Activated CD4-positive, alpha-beta memory T cell treated with anti-CD3 and anti-CD28 coated beads for 36 hours (primary cell): ENCODE results near the gene SPINT3. TPM values are rescaled to one million over a fixed set of nuclear protein-coding genes. Genes with fewer than 3 reads are reported as not detected.

Experiments
- CTCF ChIA-PET: fragments of 350-600 bp; sonication (Branson Sonifier 250); formaldehyde crosslinking; loops from one replicate; lab custom pipeline; 2021; ENCODE audit warnings: antibody characterized with exemption, inconsistent platforms; lab: Charles Lee
- POLR2A ChIA-PET: fragments of 350-600 bp; sonication (Branson Sonifier 250); formaldehyde crosslinking; loops from one replicate; lab custom pipeline; 2021; ENCODE audit warnings: antibody characterized with exemption; lab: Charles Lee
- DNase-seq: peaks from one replicate; pipeline ENCODE4 v3.0.0-alpha.2; 2020
- H3K27ac Mint-ChIP-seq: one replicate; pipeline ENCODE4 v1.8.0; 2021; ENCODE audit warnings: mixed read lengths
- H3K27me3 Mint-ChIP-seq: one replicate; pipeline ENCODE4 v1.8.0; 2021; ENCODE audit warnings: mixed read lengths
- H3K36me3 Mint-ChIP-seq: one replicate; pipeline ENCODE4 v1.8.0; 2021; ENCODE audit warnings: mixed read lengths
- H3K4me1 Mint-ChIP-seq: one replicate; pipeline ENCODE4 v1.8.0; 2021; ENCODE audit warnings: low read depth, mixed read lengths
- H3K4me3 Mint-ChIP-seq: one replicate; pipeline ENCODE4 v1.8.0; 2021; ENCODE audit warnings: mild to moderate bottlenecking, mixed read lengths
- H3K9me3 Mint-ChIP-seq: one replicate; pipeline ENCODE4 v1.8.0; 2021; ENCODE audit warnings: mixed read lengths
- intact Hi-C: fragments of 100-400 bp; cut with micrococcal nuclease; formaldehyde crosslinking; loops from one replicate; pipeline ENCODE4 v1.15.1; 2023
- total RNA-seq, 2 experiments: library from RNA; stranded (reverse); gene quantifications; one replicate each; pipeline ENCODE4 v1.2.3, GENCODE V29; 2021

SPINT3 gene
- total RNA-seq, 2 experiments from 2014 or later, result not detected

- Mint-ChIP-seq H3K4me3 (no peak overlapping the region), H3K36me3 (no peaks in the 10 kb centered on the region), H3K27me3 (peaks cover 38% of the 10 kb centered on the region), H3K4me1 (no peaks in the 10 kb centered on the region), H3K27ac (no peak overlapping the region), H3K9me3 (no peaks in the 10 kb centered on the region)
- intact Hi-C loops, result no loop called here
- ChIA-PET POLR2A (no interaction called here), CTCF (no interaction called here)
- no peak for DNase-seq
These were observed 11.9 kb upstream of the SPINT3 start for GRCh38 chr20:45527294-45527693.

- Mint-ChIP-seq H3K9me3 (no peaks in the 10 kb centered on the region), H3K4me3 (no peak overlapping the region), H3K4me1 (no peaks in the 10 kb centered on the region), H3K27me3 (peaks cover 32% of the 10 kb centered on the region), H3K27ac (no peak overlapping the region), H3K36me3 (no peaks in the 10 kb centered on the region)
- intact Hi-C loops, result no loop called here
- CTCF ChIA-PET, result interaction anchor here (1.3 kb wide), 1 partner anchor 247 kb away, joined by 3 read pairs; no protein-coding TSS in a partner anchor
- DNase-seq, result no peak
- POLR2A ChIA-PET, result no interaction called here
These were observed 8.4 kb upstream of the SPINT3 start for GRCh38 chr20:45523821-45524220.

GRCh38 chr20:45518282-45518681 lies 2.9 kb upstream of the SPINT3 start:
- H3K27ac Mint-ChIP-seq, result no peak overlapping the region
- no peak overlapping the region for H3K4me3 Mint-ChIP-seq
- H3K9me3 Mint-ChIP-seq, result no peaks in the 10 kb centered on the region
- no peak for DNase-seq
- peaks cover 21% of the 10 kb centered on the region for H3K27me3 Mint-ChIP-seq
- CTCF ChIA-PET, result interaction anchor here (0.7 kb wide), 1 partner anchor 77 kb away, joined by 4 read pairs; no protein-coding TSS in a partner anchor
- intact Hi-C loops, result no loop called here
- H3K4me1 Mint-ChIP-seq, result no peaks in the 10 kb centered on the region
- no peaks in the 10 kb centered on the region for H3K36me3 Mint-ChIP-seq
- POLR2A ChIA-PET, result no interaction called here

- Mint-ChIP-seq H3K36me3 (no peaks in the 10 kb centered on the region), H3K27me3 (peaks cover 30% of the 10 kb centered on the region)
These were observed 5.1 kb downstream of the SPINT3 start for GRCh38 chr20:45510242-45510862.

GRCh38 chr20:45509091-45509490 lies 6.3 kb downstream of the SPINT3 start:
- Mint-ChIP-seq H3K9me3 (no peaks in the 10 kb centered on the region), H3K27me3 (peaks cover 30% of the 10 kb centered on the region), H3K36me3 (no peaks in the 10 kb centered on the region), H3K4me3 (no peak overlapping the region), H3K4me1 (peaks cover 10% of the 10 kb centered on the region), H3K27ac (no peak overlapping the region)
- intact Hi-C loops, result no loop called here
- ChIA-PET CTCF (no interaction called here), POLR2A (no interaction called here)
- no peak for DNase-seq

More at GRCh38 chr20:45510242-45510862, 5.1 kb downstream of the SPINT3 start:
- no peak overlapping the region for H3K27ac Mint-ChIP-seq
- H3K9me3 Mint-ChIP-seq, result no peaks in the 10 kb centered on the region
- ChIA-PET CTCF (interaction anchor here (0.7 kb wide), 1 partner anchor 143 kb away, joined by 3 read pairs; no protein-coding TSS in a partner anchor), POLR2A (no interaction called here)
- no peak overlapping the region for H3K4me3 Mint-ChIP-seq
- DNase-seq, result no peak
- H3K4me1 Mint-ChIP-seq, result peaks cover 10% of the 10 kb centered on the region
- intact Hi-C loops, result no loop called here

- Mint-ChIP-seq H3K36me3 (no peaks in the 10 kb centered on the region), H3K4me1 (peaks cover 10% of the 10 kb centered on the region), H3K9me3 (no peaks in the 10 kb centered on the region), H3K27ac (no peak overlapping the region), H3K27me3 (peaks cover 33% of the 10 kb centered on the region), H3K4me3 (no peak overlapping the region)
- CTCF ChIA-PET, result no interaction called here
- intact Hi-C loops, result no loop called here
- DNase-seq, result no peak
- POLR2A ChIA-PET, result no interaction called here
These were observed 7.1 kb downstream of the SPINT3 start for GRCh38 chr20:45508068-45508886.

GRCh38 chr20:45507011-45507820 lies 8.2 kb downstream of the SPINT3 start:
- CTCF ChIA-PET, result no interaction called here
- Mint-ChIP-seq H3K27ac (no peak overlapping the region), H3K4me3 (no peak overlapping the region), H3K27me3 (peaks cover 37% of the 10 kb centered on the region), H3K36me3 (no peaks in the 10 kb centered on the region), H3K4me1 (peaks cover 10% of the 10 kb centered on the region), H3K9me3 (no peaks in the 10 kb centered on the region)
- no peak for DNase-seq
- POLR2A ChIA-PET, result no interaction called here
- intact Hi-C loops, result no loop called here

GRCh38 chr20:45506398-45506797 lies 9.0 kb downstream of the SPINT3 start:
- intact Hi-C loops, result no loop called here
- CTCF ChIA-PET, result interaction anchor here (1.1 kb wide), 1 partner anchor 265 kb away, joined by 3 read pairs; no protein-coding TSS in a partner anchor
- peaks cover 37% of the 10 kb centered on the region for H3K27me3 Mint-ChIP-seq

GRCh38 chr20:45503403-45503802 lies 12.0 kb downstream of the SPINT3 start:
- Mint-ChIP-seq H3K27me3 (peaks cover 34% of the 10 kb centered on the region), H3K4me3 (no peak overlapping the region), H3K9me3 (no peaks in the 10 kb centered on the region), H3K36me3 (no peaks in the 10 kb centered on the region), H3K27ac (no peak overlapping the region), H3K4me1 (peaks cover 10% of the 10 kb centered on the region)
- no peak for DNase-seq
- ChIA-PET POLR2A (no interaction called here), CTCF (no interaction called here)
- intact Hi-C loops, result no loop called here

More at GRCh38 chr20:45506398-45506797, 9.0 kb downstream of the SPINT3 start:
- Mint-ChIP-seq H3K9me3 (no peaks in the 10 kb centered on the region), H3K36me3 (no peaks in the 10 kb centered on the region), H3K4me1 (peaks cover 10% of the 10 kb centered on the region), H3K27ac (no peak overlapping the region), H3K4me3 (no peak overlapping the region)
- DNase-seq, result no peak
- POLR2A ChIA-PET, result no interaction called here

- no peak overlapping the region for H3K27ac Mint-ChIP-seq
- no peak for DNase-seq
- H3K36me3 Mint-ChIP-seq, result no peaks in the 10 kb centered on the region
- H3K27me3 Mint-ChIP-seq, result peaks cover 30% of the 10 kb centered on the region
- ChIA-PET CTCF (interaction anchor here (1.2 kb wide), 1 partner anchor 183 kb away, joined by 4 read pairs; no protein-coding TSS in a partner anchor), POLR2A (no interaction called here)
- no peak overlapping the region for H3K4me3 Mint-ChIP-seq
- no peaks in the 10 kb centered on the region for H3K9me3 Mint-ChIP-seq
- peaks cover 8% of the 10 kb centered on the region for H3K4me1 Mint-ChIP-seq
- intact Hi-C loops, result no loop called here
These were observed 12.9 kb downstream of the SPINT3 start for GRCh38 chr20:45502561-45502960.

GRCh38 chr20:45501600-45501999 lies 13.8 kb downstream of the SPINT3 start:
- Mint-ChIP-seq H3K36me3 (no peaks in the 10 kb centered on the region), H3K27me3 (peaks cover 29% of the 10 kb centered on the region), H3K9me3 (no peaks in the 10 kb centered on the region), H3K27ac (no peak overlapping the region), H3K4me3 (no peak overlapping the region), H3K4me1 (no peaks in the 10 kb centered on the region)
- CTCF ChIA-PET, result interaction anchor here (1.2 kb wide), 1 partner anchor 182 kb away, joined by 4 read pairs; no protein-coding TSS in a partner anchor
- intact Hi-C loops, result no loop called here
- POLR2A ChIA-PET, result no interaction called here
- no peak for DNase-seq

GRCh38 chr20:45500022-45500421 lies 15.4 kb downstream of the SPINT3 start:
- no peak overlapping the region for H3K27ac Mint-ChIP-seq
- H3K9me3 Mint-ChIP-seq, result no peaks in the 10 kb centered on the region
- H3K27me3 Mint-ChIP-seq, result peaks cover 24% of the 10 kb centered on the region
- no peak overlapping the region for H3K4me3 Mint-ChIP-seq
- intact Hi-C loops, result no loop called here
- no peaks in the 10 kb centered on the region for H3K36me3 Mint-ChIP-seq
- DNase-seq, result no peak
- ChIA-PET CTCF (interaction anchor here (0.6 to 1.3 kb wide), 2 partner anchors 16 to 271 kb away, joined by 3 to 4 read pairs; no protein-coding TSS in a partner anchor), POLR2A (no interaction called here)
- H3K4me1 Mint-ChIP-seq, result no peaks in the 10 kb centered on the region
